Prostate gland (tissue), 2 donors: Measurements from ENCODE around the gene SPP2. TPM values are rescaled to one million over a fixed set of nuclear protein-coding genes. Genes with fewer than 3 reads are reported as not detected.
A peak's percentile ranks its signal among the peaks of the same experiment; 100 is the strongest.

Experiments used
- DNase-seq: peaks from one replicate; pipeline ENCODE4 v3.0.0-alpha.2; 2019; ENCODE audit warnings: low spot score
- H3K27ac ChIP-seq, 2 donors: fragments of 200-600 bp; sonication (generic); 2 replicates each; pipeline ENCODE4 v1.5.1; 2017 to 2019
- H3K27me3 ChIP-seq: fragments of 200-600 bp; sonication (generic); replicated peaks from 2 replicates; pipeline ENCODE4 v1.5.1; 2019; ENCODE audit not compliant: insufficient read depth
- H3K36me3 ChIP-seq, 2 donors: fragments of 200-600 bp; sonication (generic); 1 replicate in 1 of 2; 2 replicates in 1 of 2; pipeline versions ENCODE4 v1.5.1 to v1.8.1; 2017 to 2019
- H3K4me1 ChIP-seq: fragments of 200-600 bp; sonication (generic); replicated peaks from 2 replicates; pipeline ENCODE4 v1.5.1; 2019
- H3K4me3 ChIP-seq, 2 donors: fragments of 200-600 bp; sonication (generic); 2 replicates each; pipeline ENCODE4 v1.5.1; 2017 to 2019
- H3K9me3 ChIP-seq: fragments of 200-600 bp; sonication (generic); 2 replicates; pipeline ENCODE4 v1.5.1; 2017
- CTCF ChIP-seq, 4 experiments: fragments of 200-600 bp in 2 of 4; fragments of 450-650 bp in 2 of 4; sonication (generic) in 2 of 4; IDR thresholded peaks; 1 replicate in 3 of 4; 2 replicates in 1 of 4; pipeline ENCODE4 v1.5.1; 2016 to 2019; ENCODE audit warnings: antibody characterized with exemption in 4 of 4, mild to moderate bottlenecking in 2 of 4, moderate library complexity in 2 of 4
- POLR2A ChIP-seq: fragments of 450-650 bp; IDR thresholded peaks from one replicate; pipeline ENCODE4 v1.6.1; 2016; ENCODE audit warnings: antibody characterized with exemption, mild to moderate bottlenecking
- POLR2AphosphoS5 ChIP-seq: sonication (generic); formaldehyde crosslinking; IDR thresholded peaks from one replicate; pipeline ENCODE4 v1.6.1; 2017; ENCODE audit warnings: antibody characterized with exemption
- WGBS: methylation state at CpG from one replicate; pipeline ENCODE4 v1.1.5; 2018; 5-methylcytosine and 5-hydroxymethylcytosine counted together
- intact Hi-C: fragments of 100-400 bp; cut with DNase I; formaldehyde crosslinking; loops from one replicate; pipeline ENCODE4 v1.14.2; 2022
- total RNA-seq, 2 donors: library from RNA; depleted of rRNA; stranded (reverse); fragments of >200 nt; gene quantifications; one replicate each; pipeline ENCODE4 v1.1.0, GENCODE V29; 2016

Gene SPP2
- total RNA-seq, 2 donors from 2014 or later: not detected

- no peaks in the 10 kb centered on the region for H3K36me3 ChIP-seq
- H3K4me3 ChIP-seq: no peak overlapping the region
- TF ChIP-seq CTCF (IDR thresholded peaks at IDR 0.05) (no peak), POLR2A (no peak), POLR2AphosphoS5 (no peak)
- H3K27ac ChIP-seq: no peak overlapping the region
- intact Hi-C loops: no loop called here
- H3K4me1 ChIP-seq: no peaks in the 10 kb centered on the region
- H3K9me3 ChIP-seq: no peaks in the 10 kb centered on the region
- WGBS: 80% methylated on average over 4 of the region's 4 CpGs
- no peak for DNase-seq
- no peaks in the 10 kb centered on the region for H3K27me3 ChIP-seq
Measured at GRCh38 chr2:234100686-234101085, 50.2 kb downstream of the SPP2 start.

- TF ChIP-seq POLR2A (no peak), POLR2AphosphoS5 (peak; percentile 41), CTCF (IDR thresholded peaks at IDR 0.05) (peak in 2 of 4 experiments; percentile 44 to 48)
- peak; percentile 29 for DNase-seq
Measured at GRCh38 chr2:234102112-234102511, 51.6 kb downstream of the SPP2 start.

GRCh38 chr2:234107861-234108260 lies 57.4 kb downstream of the SPP2 start:
- no peak for DNase-seq
- intact Hi-C loops: no loop called here
- Histone ChIP-seq H3K9me3 (no peaks in the 10 kb centered on the region), H3K4me3 (no peak overlapping the region), H3K36me3 (no peaks in the 10 kb centered on the region), H3K27me3 (no peaks in the 10 kb centered on the region), H3K4me1 (no peaks in the 10 kb centered on the region), H3K27ac (no peak overlapping the region)
- TF ChIP-seq CTCF (IDR thresholded peaks at IDR 0.05) (no peak), POLR2A (no peak), POLR2AphosphoS5 (no peak)
- 50% methylated on average over 1 of the region's 1 CpG for WGBS

More at GRCh38 chr2:234102112-234102511, 51.6 kb downstream of the SPP2 start:
- Histone ChIP-seq H3K36me3 (no peaks in the 10 kb centered on the region), H3K27ac (no peak overlapping the region), H3K4me1 (no peaks in the 10 kb centered on the region), H3K4me3 (no peak overlapping the region), H3K9me3 (no peaks in the 10 kb centered on the region), H3K27me3 (no peaks in the 10 kb centered on the region)
- 52% methylated on average over 3 of the region's 3 CpGs for WGBS
- intact Hi-C loops: no loop called here

GRCh38 chr2:234109321-234109720 lies 58.8 kb downstream of the SPP2 start:
- H3K4me3 ChIP-seq: no peak overlapping the region
- DNase-seq: no peak
- no peaks in the 10 kb centered on the region for H3K27me3 ChIP-seq
- WGBS: 88% methylated on average over 8 of the region's 8 CpGs
- H3K27ac ChIP-seq: no peak overlapping the region
- no peaks in the 10 kb centered on the region for H3K4me1 ChIP-seq
- no peak for TF ChIP-seq POLR2AphosphoS5
- no peak for TF ChIP-seq CTCF (IDR thresholded peaks at IDR 0.05)
- TF ChIP-seq POLR2A: no peak
- intact Hi-C loops: no loop called here
- H3K36me3 ChIP-seq: no peaks in the 10 kb centered on the region
- H3K9me3 ChIP-seq: no peaks in the 10 kb centered on the region

- intact Hi-C loops: no loop called here
- Histone ChIP-seq H3K36me3 (no peaks in the 10 kb centered on the region), H3K9me3 (no peaks in the 10 kb centered on the region), H3K4me1 (no peaks in the 10 kb centered on the region), H3K4me3 (no peak overlapping the region), H3K27me3 (no peaks in the 10 kb centered on the region), H3K27ac (no peak overlapping the region)
- no peak for DNase-seq
- no peak for TF ChIP-seq POLR2AphosphoS5
Measured at GRCh38 chr2:234110219-234110618, 59.7 kb downstream of the SPP2 start.
